Naive B cell (primary cell): ENCODE data around the gene OR2A5. TPM values are rescaled to one million over a fixed set of nuclear protein-coding genes. Genes with fewer than 3 reads are reported as not detected.

ENCODE experiments used
- ATAC-seq, 2 donors: fragments of 150-1000 bp; cut with Tn5 transposase; 2 replicates each; pipeline ENCODE4 v1.10.0; 2021; ENCODE audit warnings: low read depth in 2 of 2, mild to moderate bottlenecking in 2 of 2, moderate library complexity in 2 of 2
- DNase-seq: peaks from one replicate; pipeline ENCODE4 v3.0.0; 2022
- H3K27ac Mint-ChIP-seq, 6 donors: one replicate each; pipeline ENCODE4 v1.8.0; 2020 to 2022; ENCODE audit warnings: mild to moderate bottlenecking in 6 of 6, mixed read lengths in 6 of 6, moderate library complexity in 5 of 6, inconsistent platforms in 2 of 6
- H3K27me3 Mint-ChIP-seq, 3 donors: one replicate each; pipeline ENCODE4 v1.8.0; 2021 to 2022; ENCODE audit warnings: mixed read lengths in 3 of 3, mild to moderate bottlenecking in 1 of 3
- H3K36me3 Mint-ChIP-seq, 2 donors: one replicate each; pipeline ENCODE4 v1.8.0; 2020 to 2022; ENCODE audit warnings: mixed read lengths in 2 of 2, inconsistent platforms in 1 of 2, mild to moderate bottlenecking in 1 of 2
- H3K4me1 Mint-ChIP-seq, 3 donors: one replicate each; pipeline ENCODE4 v1.8.0; 2020 to 2022; ENCODE audit warnings: mixed read lengths in 3 of 3, inconsistent platforms in 1 of 3, mild to moderate bottlenecking in 1 of 3, moderate library complexity in 1 of 3
- H3K4me3 Mint-ChIP-seq, 8 donors: one replicate each; pipeline ENCODE4 v1.8.0; 2020 to 2022; ENCODE audit warnings: mild to moderate bottlenecking in 8 of 8, mixed read lengths in 8 of 8, moderate library complexity in 8 of 8, inconsistent platforms in 2 of 8
- H3K9me3 Mint-ChIP-seq, 7 donors: one replicate each; pipeline ENCODE4 v1.8.0; 2020 to 2022; ENCODE audit warnings: mixed read lengths in 7 of 7, mild to moderate bottlenecking in 5 of 7, inconsistent platforms in 2 of 7, moderate library complexity in 1 of 7
- polyA plus RNA-seq, 6 donors: library from polyadenylated mRNA; unstranded; fragments of 300-500 nt; fragmentation: Illumina TruSeq; gene quantifications; one replicate each; pipeline ENCODE4 v1.2.3, GENCODE V29; 2021; ENCODE audit warnings: low read depth in 6 of 6

Gene OR2A5
- polyA plus RNA-seq, 6 donors from 2014 or later: not detected

DNA sequence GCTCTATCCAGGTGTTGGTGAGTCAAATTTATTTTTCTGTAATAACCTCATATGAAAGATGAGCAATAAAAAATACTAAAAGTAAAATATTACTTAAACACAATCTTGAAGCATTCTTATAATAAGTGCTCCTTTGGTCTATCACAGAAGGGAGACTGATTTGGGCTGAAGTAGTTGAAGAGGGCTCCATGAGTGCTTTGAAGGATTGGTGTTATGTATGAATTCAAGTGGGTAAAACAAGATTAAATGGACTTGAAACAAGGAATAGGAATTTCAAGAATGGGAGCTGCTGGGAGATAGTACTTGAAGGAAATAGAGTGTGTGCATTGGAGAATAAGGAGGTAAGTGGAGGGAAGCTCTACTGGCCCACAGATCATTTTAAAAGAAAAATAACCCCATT is 53.3 kb downstream of the OR2A5 start:
- H3K4me1 Mint-ChIP-seq: no peaks in the 10 kb centered on the region
- no peak overlapping the region for H3K4me3 Mint-ChIP-seq

DNA sequence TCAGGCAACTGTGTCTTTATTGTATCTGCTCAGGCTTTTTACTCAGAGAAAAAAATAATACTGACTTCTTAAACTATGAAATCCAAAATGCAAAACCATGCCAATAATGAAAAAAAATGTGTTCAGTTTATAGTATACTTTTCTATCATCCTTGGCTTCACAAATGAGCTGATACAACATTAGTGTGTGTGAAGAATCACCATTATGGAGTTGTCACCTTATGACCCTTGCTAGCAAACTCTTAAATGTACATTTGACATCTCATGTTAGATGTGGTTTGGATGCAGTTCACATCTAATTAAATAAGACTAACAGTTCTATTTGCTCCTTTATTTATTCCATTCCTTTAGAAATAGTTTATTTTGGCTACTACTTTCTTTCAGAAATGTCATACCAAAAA is 56.5 kb downstream of the OR2A5 start:
- Mint-ChIP-seq H3K4me1 (no peaks in the 10 kb centered on the region), H3K9me3 (peaks cover 0 to 6% (median 0%) of the 10 kb centered on the region in 7 donors), H3K4me3 (no peak overlapping the region), H3K36me3 (no peaks in the 10 kb centered on the region), H3K27me3 (peaks cover 18 to 35% (median 24%) of the 10 kb centered on the region in 3 donors), H3K27ac (no peak overlapping the region)
- DNase-seq (no peak), ATAC-seq (no peak)

More for the DNA sequence above, 53.3 kb downstream of the OR2A5 start:
- DNase-seq (no peak), ATAC-seq (no peak)
- peaks cover 13 to 39% (median 20%) of the 10 kb centered on the region in 3 donors for H3K27me3 Mint-ChIP-seq
- H3K27ac Mint-ChIP-seq: no peak overlapping the region
- no peaks in the 10 kb centered on the region for H3K36me3 Mint-ChIP-seq
- peaks cover 0 to 2% (median 0%) of the 10 kb centered on the region in 7 donors for H3K9me3 Mint-ChIP-seq

Other genes starting within 250 kb of the OR2A5 start
- gene TCAF1, start 146.8 kb upstream of the OR2A5 start, polyA plus RNA-seq: 10 to 100 TPM in 1 of 6 donors, 1 to 10 TPM in 5; 6.3 to 16.9 (median 8.5) TPM
- gene OR2F2, start 113.7 kb upstream of the OR2A5 start, polyA plus RNA-seq: not detected
- not detected for gene OR2F1, start 94.1 kb upstream of the OR2A5 start, polyA plus RNA-seq
- gene OR6B1, start 48.6 kb upstream of the OR2A5 start, polyA plus RNA-seq: not detected
- gene OR2A25, start 20.9 kb downstream of the OR2A5 start, polyA plus RNA-seq: not detected
- not detected for gene OR2A12, start 37.3 kb downstream of the OR2A5 start, polyA plus RNA-seq
- gene OR2A2, start 60.6 kb downstream of the OR2A5 start, polyA plus RNA-seq: not detected
- not detected for gene OR2A14, start 74.2 kb downstream of the OR2A5 start, polyA plus RNA-seq
- gene CTAGE4, start 134.5 kb downstream of the OR2A5 start, polyA plus RNA-seq: under 1 TPM in 1 of 6 donors, not detected in 5; 0.13 TPM
- gene ARHGEF35, start 146.9 kb downstream of the OR2A5 start, polyA plus RNA-seq: 1 to 10 TPM; 2.8 to 5.7 (median 4.3) TPM
- gene OR2A42, start 190.7 kb downstream of the OR2A5 start, polyA plus RNA-seq: under 1 TPM in 1 of 6 donors, not detected in 5; 0.97 TPM
- gene OR2A7, start 215.8 kb downstream of the OR2A5 start, polyA plus RNA-seq: 1 to 10 TPM in 2 of 6 donors, under 1 TPM in 3, not detected in 1; 0.47 to 1.4 (median 0.86) TPM
- gene CTAGE8, start 220.3 kb downstream of the OR2A5 start, polyA plus RNA-seq: 1 to 10 TPM in 1 of 6 donors, under 1 TPM in 3, not detected in 2; 0.22 to 1.2 (median 0.60) TPM